ENCODE data around the gene USP6NL. TPM values are rescaled to one million over a fixed set of nuclear protein-coding genes. Genes with fewer than 3 reads are reported as not detected.

Gene USP6NL
- total and polyA plus RNA-seq, 4 donors: 24.6 to 30.8 (median 27.8) TPM

DNA sequence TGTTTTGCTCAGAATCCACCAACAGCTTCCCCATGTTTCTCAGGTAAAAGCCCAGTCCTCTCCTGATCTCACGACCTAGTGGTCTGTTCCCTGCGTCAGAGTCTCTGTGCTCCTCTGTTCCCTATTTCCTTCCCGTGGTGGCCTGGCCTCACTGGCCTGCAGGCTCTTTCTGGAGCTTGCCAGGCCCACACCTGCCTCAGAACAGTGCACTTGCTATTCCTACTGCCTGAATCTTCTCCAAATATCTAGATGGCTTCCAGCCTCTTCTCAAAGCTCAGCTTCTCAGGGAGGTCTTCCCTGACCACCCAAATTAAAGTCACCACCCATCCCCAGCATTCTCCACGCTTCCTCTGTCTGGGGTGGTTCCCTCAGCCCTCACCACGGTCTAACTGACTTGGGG is 165.3 kb downstream of the USP6NL start:
- DNase-seq (ENCODE audit: low read depth in 4 of 6, low spot score in 6 of 6): no peak
- Histone ChIP-seq H3K36me3 (ENCODE audit: control insufficient read depth, insufficient read depth, low read length) (no peaks in the 10 kb centered on the region), H3K9me3 (ENCODE audit: control insufficient read depth, insufficient read depth, low read length) (no peaks in the 10 kb centered on the region), H3K4me1 (ENCODE audit: control insufficient read depth, insufficient read depth, low read length) (peaks cover 17% of the 10 kb centered on the region), H3K27me3 (ENCODE audit: control insufficient read depth, insufficient read depth, low read length) (no peaks in the 10 kb centered on the region), H3K27ac (ENCODE audit: low read depth, low read length) (no peak overlapping the region), H3K4me3 (ENCODE audit: low read depth, low read length) (no peak overlapping the region)
- WGBS (ENCODE audit: insufficient coverage): 87% methylated on average over 5 of the region's 5 CpGs

GRCh38 chr10:11444531-11445228 is 166.8 kb downstream of the USP6NL start:
- Histone ChIP-seq H3K4me3 (ENCODE audit: low read depth, low read length) (no peak overlapping the region), H3K9me3 (ENCODE audit: control insufficient read depth, insufficient read depth, low read length) (no peaks in the 10 kb centered on the region), H3K27me3 (ENCODE audit: control insufficient read depth, insufficient read depth, low read length) (no peaks in the 10 kb centered on the region), H3K27ac (ENCODE audit: low read depth, low read length) (no peak overlapping the region), H3K36me3 (ENCODE audit: control insufficient read depth, insufficient read depth, low read length) (no peaks in the 10 kb centered on the region), H3K4me1 (ENCODE audit: control insufficient read depth, insufficient read depth, low read length) (peaks cover 17% of the 10 kb centered on the region)
- WGBS (ENCODE audit: insufficient coverage): 58% methylated on average over 22 of the region's 27 CpGs
- DNase-seq (ENCODE audit: low read depth in 4 of 6, low spot score in 6 of 6): no peak

- H3K36me3 ChIP-seq (ENCODE audit: control insufficient read depth, insufficient read depth, low read length): no peaks in the 10 kb centered on the region
- WGBS (ENCODE audit: insufficient coverage): 85% methylated on average over 10 of the region's 11 CpGs
- no peaks in the 10 kb centered on the region for H3K9me3 ChIP-seq (ENCODE audit: control insufficient read depth, insufficient read depth, low read length)
- no peak for DNase-seq (ENCODE audit: low read depth in 4 of 6, low spot score in 6 of 6)
- peaks cover 17% of the 10 kb centered on the region for H3K4me1 ChIP-seq (ENCODE audit: control insufficient read depth, insufficient read depth, low read length)
- H3K4me3 ChIP-seq (ENCODE audit: low read depth, low read length): no peak overlapping the region
- no peak overlapping the region for H3K27ac ChIP-seq (ENCODE audit: low read depth, low read length)
- H3K27me3 ChIP-seq (ENCODE audit: control insufficient read depth, insufficient read depth, low read length): no peaks in the 10 kb centered on the region
These were observed 167.3 kb downstream of the USP6NL start for GRCh38 chr10:11444155-11444530.

DNA sequence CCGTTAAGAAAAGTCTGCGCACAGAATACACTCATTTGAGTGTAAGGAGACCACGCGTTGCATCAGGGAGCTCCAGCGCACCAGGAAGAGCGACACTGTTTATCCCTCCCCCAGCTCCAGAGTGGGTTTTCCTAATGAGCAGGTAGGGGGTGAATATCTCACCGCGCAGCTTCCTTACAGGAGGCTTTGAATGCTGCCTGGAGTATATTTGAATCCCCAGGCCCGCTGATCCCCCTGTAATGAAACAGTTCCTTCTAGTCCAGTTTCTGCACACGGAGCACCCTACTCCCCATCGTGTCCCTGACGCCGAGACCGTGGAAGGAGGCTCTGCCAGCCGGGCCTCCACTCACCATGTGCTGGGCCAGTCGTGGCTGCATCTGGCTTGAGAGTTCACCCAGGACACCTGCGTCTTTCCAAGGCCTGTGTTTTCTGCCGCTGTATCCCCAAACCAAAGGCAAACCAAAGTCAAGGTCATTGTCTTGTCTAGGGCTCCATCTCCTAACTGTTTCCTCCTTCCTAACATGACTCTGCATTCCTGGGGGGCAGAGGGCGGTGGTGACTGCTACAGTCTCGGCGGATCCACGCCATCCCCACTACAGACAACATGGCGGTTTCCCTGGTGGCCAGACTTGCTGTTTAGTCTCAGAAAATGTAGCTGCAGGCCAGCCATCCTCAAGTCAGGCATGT is 167.8 kb downstream of the USP6NL start:
- H3K36me3 ChIP-seq (ENCODE audit: control insufficient read depth, insufficient read depth, low read length): no peaks in the 10 kb centered on the region

GRCh38 chr10:11442001-11442773 is 169.3 kb downstream of the USP6NL start:
- Histone ChIP-seq H3K36me3 (ENCODE audit: control insufficient read depth, insufficient read depth, low read length) (no peaks in the 10 kb centered on the region), H3K27me3 (ENCODE audit: control insufficient read depth, insufficient read depth, low read length) (no peaks in the 10 kb centered on the region), H3K4me1 (ENCODE audit: control insufficient read depth, insufficient read depth, low read length) (peaks cover 2% of the 10 kb centered on the region), H3K9me3 (ENCODE audit: control insufficient read depth, insufficient read depth, low read length) (no peaks in the 10 kb centered on the region), H3K4me3 (ENCODE audit: low read depth, low read length) (no peak overlapping the region), H3K27ac (ENCODE audit: low read depth, low read length) (no peak overlapping the region)
- no peak for DNase-seq (ENCODE audit: low read depth in 4 of 6, low spot score in 6 of 6)
- WGBS (ENCODE audit: insufficient coverage): 92% methylated on average over 12 of the region's 16 CpGs

More for the DNA sequence above, 167.8 kb downstream of the USP6NL start:
- Histone ChIP-seq H3K4me1 (ENCODE audit: control insufficient read depth, insufficient read depth, low read length) (peaks cover 12% of the 10 kb centered on the region), H3K4me3 (ENCODE audit: low read depth, low read length) (no peak overlapping the region), H3K27me3 (ENCODE audit: control insufficient read depth, insufficient read depth, low read length) (no peaks in the 10 kb centered on the region), H3K27ac (ENCODE audit: low read depth, low read length) (no peak overlapping the region), H3K9me3 (ENCODE audit: control insufficient read depth, insufficient read depth, low read length) (no peaks in the 10 kb centered on the region)
- 92% methylated on average over 16 of the region's 23 CpGs for WGBS (ENCODE audit: insufficient coverage)
- no peak for DNase-seq (ENCODE audit: low read depth in 4 of 6, low spot score in 6 of 6)

DNA sequence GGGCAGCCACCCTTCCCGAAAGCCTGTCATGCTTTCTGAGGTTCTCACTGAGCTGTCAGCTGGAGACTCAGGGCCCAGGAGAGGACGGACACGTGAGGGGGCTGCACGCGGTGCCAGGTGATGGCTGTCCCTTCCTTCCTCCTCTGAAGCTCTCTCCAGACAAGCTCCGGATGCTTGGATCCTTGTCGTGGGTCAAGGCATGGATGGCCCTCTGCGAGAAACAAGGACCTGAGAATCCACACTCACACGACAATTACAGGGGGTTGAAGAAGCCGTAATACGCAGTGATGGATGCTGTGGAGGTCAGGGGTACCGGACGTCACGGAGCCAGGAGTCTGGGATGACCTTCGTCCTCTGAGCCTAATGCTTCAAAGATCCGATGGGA is 170.3 kb downstream of the USP6NL start:
- Histone ChIP-seq H3K4me3 (ENCODE audit: low read depth, low read length) (no peak overlapping the region), H3K36me3 (ENCODE audit: control insufficient read depth, insufficient read depth, low read length) (no peaks in the 10 kb centered on the region), H3K4me1 (ENCODE audit: control insufficient read depth, insufficient read depth, low read length) (no peaks in the 10 kb centered on the region), H3K27ac (ENCODE audit: low read depth, low read length) (no peak overlapping the region), H3K9me3 (ENCODE audit: control insufficient read depth, insufficient read depth, low read length) (no peaks in the 10 kb centered on the region), H3K27me3 (ENCODE audit: control insufficient read depth, insufficient read depth, low read length) (no peaks in the 10 kb centered on the region)
- 77% methylated on average over 8 of the region's 16 CpGs for WGBS (ENCODE audit: insufficient coverage)
- no peak for DNase-seq (ENCODE audit: low read depth in 4 of 6, low spot score in 6 of 6)

- Histone ChIP-seq H3K27me3 (ENCODE audit: control insufficient read depth, insufficient read depth, low read length) (no peaks in the 10 kb centered on the region), H3K4me3 (ENCODE audit: low read depth, low read length) (no peak overlapping the region), H3K4me1 (ENCODE audit: control insufficient read depth, insufficient read depth, low read length) (peaks cover 3% of the 10 kb centered on the region), H3K9me3 (ENCODE audit: control insufficient read depth, insufficient read depth, low read length) (no peaks in the 10 kb centered on the region), H3K36me3 (ENCODE audit: control insufficient read depth, insufficient read depth, low read length) (no peaks in the 10 kb centered on the region), H3K27ac (ENCODE audit: low read depth, low read length) (no peak overlapping the region)
- DNase-seq (ENCODE audit: low read depth in 4 of 6, low spot score in 6 of 6): no peak
- 81% methylated on average over 7 of the region's 15 CpGs for WGBS (ENCODE audit: insufficient coverage)
These were observed 170.9 kb downstream of the USP6NL start for GRCh38 chr10:11440250-11441150.

DNA sequence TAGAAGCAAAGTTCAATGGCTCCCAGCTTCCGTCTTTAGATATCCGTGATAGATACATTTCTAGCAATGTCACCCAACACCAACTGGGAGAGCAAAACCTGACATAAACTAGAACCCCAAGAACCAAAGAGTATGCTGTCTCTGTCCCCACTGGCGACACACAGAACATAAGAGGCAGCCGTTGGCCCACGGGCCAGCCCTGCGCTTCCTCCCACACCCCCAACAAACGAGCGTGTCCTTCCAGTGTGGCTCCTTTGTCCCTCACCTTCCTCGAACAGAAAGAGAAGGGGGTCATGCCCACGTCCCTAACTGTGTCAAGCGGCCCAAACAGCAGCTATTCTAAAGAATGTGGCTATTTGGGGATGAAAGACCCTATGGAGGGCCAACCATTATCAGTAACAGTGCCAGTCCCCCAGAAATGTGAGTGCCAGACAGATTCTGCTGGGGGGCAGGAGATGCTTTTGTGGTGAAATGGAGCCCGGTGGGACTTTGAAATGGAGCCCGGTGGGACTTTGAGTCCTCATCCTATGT is 171.9 kb downstream of the USP6NL start:
- no peak overlapping the region for H3K27ac ChIP-seq (ENCODE audit: low read depth, low read length)
- H3K4me1 ChIP-seq (ENCODE audit: control insufficient read depth, insufficient read depth, low read length): peaks cover 3% of the 10 kb centered on the region
- no peaks in the 10 kb centered on the region for H3K36me3 ChIP-seq (ENCODE audit: control insufficient read depth, insufficient read depth, low read length)
- no peaks in the 10 kb centered on the region for H3K9me3 ChIP-seq (ENCODE audit: control insufficient read depth, insufficient read depth, low read length)
- no peak overlapping the region for H3K4me3 ChIP-seq (ENCODE audit: low read depth, low read length)
- 83% methylated on average over 11 of the region's 13 CpGs for WGBS (ENCODE audit: insufficient coverage)
- no peak for DNase-seq (ENCODE audit: low read depth in 4 of 6, low spot score in 6 of 6)
- no peaks in the 10 kb centered on the region for H3K27me3 ChIP-seq (ENCODE audit: control insufficient read depth, insufficient read depth, low read length)

All from spinal cord (tissue), 10 donors.